Muscle layer of colon (tissue), 2 donors: Measurements from ENCODE around the gene HEPHL1.
"Not testable (repeated sequence)": the region's sequence is repeated elsewhere in the genome, so short reads cannot be mapped to it uniquely, and the experiment has no call there.

Experiments
- H3K27ac ChIP-seq: one replicate; pipeline ENCODE4 v1.7.0; 2013; ENCODE audit warnings: low read depth, mild to moderate bottlenecking, low read length, moderate library complexity
- H3K27me3 ChIP-seq, 2 donors: one replicate each; pipeline ENCODE4 v1.7.0; 2013; ENCODE audit warnings: low read length in 2 of 2, mild to moderate bottlenecking in 2 of 2; ENCODE audit not compliant: insufficient read depth in 2 of 2, control insufficient read depth in 1 of 2
- H3K36me3 ChIP-seq: one replicate; pipeline ENCODE4 v1.7.0; 2013; ENCODE audit warnings: mild to moderate bottlenecking, low read length; ENCODE audit not compliant: insufficient read depth
- H3K4me1 ChIP-seq: one replicate; pipeline ENCODE4 v1.7.0; 2013; ENCODE audit warnings: mild to moderate bottlenecking, low read length; ENCODE audit not compliant: insufficient read depth
- H3K4me3 ChIP-seq, 2 donors: one replicate each; pipeline ENCODE4 v1.7.0; 2013; ENCODE audit warnings: low read length in 2 of 2, low read depth in 1 of 2, mild to moderate bottlenecking in 1 of 2, moderate library complexity in 1 of 2
- H3K9ac ChIP-seq: one replicate; pipeline ENCODE4 v1.7.0; 2013; ENCODE audit warnings: low read length
- H3K9me3 ChIP-seq: one replicate; pipeline ENCODE4 v1.7.0; 2013; ENCODE audit warnings: mild to moderate bottlenecking, low read length
- donor health status: abdominal sarcoma.
- donor health status: Adenocarcinoma of cecum.

Gene HEPHL1

DNA sequence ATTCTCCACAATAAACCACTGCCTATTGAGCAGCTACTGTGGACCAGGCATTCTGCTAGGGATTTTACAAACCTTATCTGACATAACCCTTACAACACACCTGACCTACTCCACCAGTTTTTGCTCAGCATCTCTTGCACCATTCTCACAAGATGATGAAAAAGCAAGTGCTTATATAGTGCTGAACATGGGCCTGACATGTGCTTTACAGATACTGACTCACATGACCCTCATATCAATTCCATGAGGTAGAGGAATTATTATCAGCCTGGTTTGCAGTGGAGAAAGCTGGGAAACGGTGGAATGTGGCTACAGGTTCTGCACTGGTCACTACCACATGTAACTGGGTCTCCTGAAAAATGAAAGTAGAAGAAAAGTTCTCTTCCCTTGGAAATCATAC is 69.9 kb downstream of the HEPHL1 start:
- H3K27ac ChIP-seq: no peak overlapping the region
- no peaks in the 10 kb centered on the region for H3K4me1 ChIP-seq
- no peak overlapping the region for H3K9ac ChIP-seq
- H3K9me3 ChIP-seq: no peaks in the 10 kb centered on the region
- no peaks in the 10 kb centered on the region for H3K36me3 ChIP-seq
- H3K27me3 ChIP-seq: no peaks in the 10 kb centered on the region
- no peak overlapping the region for H3K4me3 ChIP-seq

DNA sequence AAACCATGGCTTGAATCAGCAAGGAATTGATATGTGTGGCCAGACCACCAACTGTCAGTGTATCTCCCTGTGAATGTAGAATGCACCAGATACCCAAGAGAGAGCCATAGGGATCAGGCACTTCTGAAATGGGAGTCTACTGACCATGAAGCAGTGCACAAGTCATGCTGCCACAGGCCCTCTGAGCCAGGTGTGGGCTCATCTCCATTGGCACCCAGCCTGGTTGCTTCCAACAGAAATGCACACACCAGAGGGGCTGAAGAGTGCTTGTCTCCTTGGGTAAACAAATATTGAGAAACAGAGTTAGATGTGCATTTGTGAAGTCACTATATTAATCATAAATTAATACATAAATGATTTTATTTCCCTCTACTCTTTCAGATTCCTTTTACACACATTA is 79.1 kb downstream of the HEPHL1 start:
- no peak overlapping the region for H3K9ac ChIP-seq
- H3K36me3 ChIP-seq: no peaks in the 10 kb centered on the region
- no peak overlapping the region for H3K4me3 ChIP-seq
- H3K27me3 ChIP-seq: no peaks in the 10 kb centered on the region
- no peaks in the 10 kb centered on the region for H3K9me3 ChIP-seq
- no peaks in the 10 kb centered on the region for H3K4me1 ChIP-seq
- no peak overlapping the region for H3K27ac ChIP-seq

DNA sequence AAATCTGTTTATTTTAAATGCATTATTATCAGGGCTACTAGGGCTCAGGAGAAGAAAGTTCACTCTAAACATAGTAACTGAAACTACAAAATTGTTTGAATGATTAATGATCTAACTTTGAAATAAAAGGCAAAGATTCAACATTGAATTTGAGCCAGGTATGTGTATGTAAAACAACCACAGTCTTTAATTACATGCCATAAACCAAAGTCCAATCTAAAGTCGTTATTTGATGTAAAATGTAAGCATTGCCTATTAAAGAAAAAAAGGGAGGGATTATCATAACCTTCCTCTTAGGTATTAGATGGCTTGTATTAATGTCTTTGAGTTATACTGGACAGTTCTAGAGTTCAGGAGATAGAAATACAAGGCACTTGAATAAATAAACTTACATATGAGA is 82.3 kb downstream of the HEPHL1 start:
- Histone ChIP-seq H3K4me1 (no peaks in the 10 kb centered on the region), H3K9ac (no peak overlapping the region), H3K27me3 (no peaks in the 10 kb centered on the region)

DNA sequence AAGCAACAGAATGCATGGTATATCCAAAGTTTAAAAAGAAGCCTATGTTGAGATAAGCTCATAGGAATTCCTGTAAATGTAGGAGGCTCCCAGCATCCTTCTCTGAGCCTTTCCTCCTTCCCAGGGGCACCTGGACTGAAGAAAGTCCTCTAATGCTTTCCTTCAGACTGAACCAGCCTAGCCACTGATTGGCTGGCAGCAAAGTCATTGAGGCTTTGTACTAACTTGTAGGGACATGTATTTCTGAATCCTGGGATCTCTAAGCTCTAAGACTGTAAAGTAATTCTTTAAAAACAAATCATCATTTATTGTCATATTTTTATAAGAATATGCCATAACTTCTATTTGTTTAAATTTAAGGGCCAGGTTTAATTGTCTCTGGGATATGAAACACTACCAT is 83.6 kb downstream of the HEPHL1 start:
- no peaks in the 10 kb centered on the region for H3K9me3 ChIP-seq
- H3K27ac ChIP-seq: no peak overlapping the region
- no peaks in the 10 kb centered on the region for H3K36me3 ChIP-seq
- H3K4me1 ChIP-seq: no peaks in the 10 kb centered on the region
- no peak overlapping the region for H3K4me3 ChIP-seq
- no peaks in the 10 kb centered on the region for H3K27me3 ChIP-seq
- H3K9ac ChIP-seq: no peak overlapping the region

More for the DNA sequence above, 82.3 kb downstream of the HEPHL1 start:
- no peak overlapping the region for H3K27ac ChIP-seq
- no peaks in the 10 kb centered on the region for H3K36me3 ChIP-seq
- no peaks in the 10 kb centered on the region for H3K9me3 ChIP-seq
- no peak overlapping the region for H3K4me3 ChIP-seq

DNA sequence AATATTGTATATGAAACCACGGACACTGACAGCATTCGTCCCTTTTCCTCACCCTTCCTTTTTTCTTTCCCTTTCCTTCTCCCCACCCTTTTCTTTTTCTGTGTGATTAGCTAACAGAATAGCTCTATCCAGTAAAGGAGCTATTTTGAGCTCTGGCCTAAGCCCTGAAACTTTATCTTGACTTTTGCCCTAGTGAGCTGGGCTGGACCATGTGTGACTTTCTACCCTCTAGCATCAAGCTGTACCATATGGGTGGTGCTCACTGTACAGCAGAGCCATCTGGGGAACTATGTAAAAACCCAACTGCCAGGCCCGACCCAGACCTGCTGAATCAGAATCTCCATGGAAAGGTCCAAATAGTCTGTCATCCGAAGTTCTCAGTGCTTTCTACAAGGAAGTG is 85.6 kb downstream of the HEPHL1 start:
- H3K9me3 ChIP-seq: no peaks in the 10 kb centered on the region
- H3K4me1 ChIP-seq: peaks cover 6% of the 10 kb centered on the region
- no peak overlapping the region for H3K4me3 ChIP-seq
- H3K27ac ChIP-seq: no peak overlapping the region
- H3K27me3 ChIP-seq: no peaks in the 10 kb centered on the region
- H3K9ac ChIP-seq: no peak overlapping the region
- H3K36me3 ChIP-seq: no peaks in the 10 kb centered on the region

DNA sequence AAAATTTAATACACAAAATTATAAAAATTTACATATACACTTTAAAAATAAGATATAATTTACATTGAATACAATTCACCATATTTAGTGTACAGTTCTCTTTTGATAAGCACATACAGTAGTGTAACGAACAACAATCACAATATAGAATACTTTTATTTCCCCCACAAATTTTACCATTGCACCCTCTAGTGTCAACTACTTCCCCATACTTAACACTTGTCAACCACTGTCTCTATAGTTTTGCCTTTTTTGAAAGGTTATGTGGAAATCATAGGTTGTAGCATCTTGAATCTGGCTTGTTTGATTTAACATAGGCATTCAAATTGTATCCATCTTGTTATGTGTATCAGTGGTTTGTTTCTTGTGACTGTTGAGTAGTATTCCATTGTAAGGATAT is 86.2 kb downstream of the HEPHL1 start:
- Histone ChIP-seq H3K36me3 (no peaks in the 10 kb centered on the region), H3K27ac (no peak overlapping the region), H3K4me3 (no peak overlapping the region), H3K4me1 (peaks cover 12% of the 10 kb centered on the region), H3K9me3 (no peaks in the 10 kb centered on the region), H3K9ac (no peak overlapping the region), H3K27me3 (no peaks in the 10 kb centered on the region)

DNA sequence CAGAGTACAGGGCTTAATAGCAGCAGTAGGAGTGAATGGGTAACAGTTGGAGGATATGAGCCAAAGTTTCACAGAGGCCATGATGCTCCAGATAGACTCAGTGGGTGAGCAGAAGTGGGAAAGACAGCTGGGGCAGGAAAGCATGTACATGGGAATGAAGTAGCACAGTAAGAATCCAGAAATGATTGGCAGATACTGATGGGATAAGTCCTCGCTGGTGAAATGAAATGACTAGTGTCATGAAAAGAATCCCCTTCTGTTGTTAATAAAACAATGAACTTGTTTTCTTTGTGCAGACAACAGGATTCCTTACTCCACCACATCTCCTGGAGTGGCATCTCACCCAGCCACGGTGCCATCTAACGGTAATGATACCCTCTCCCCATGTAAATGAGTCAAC is 90.1 kb downstream of the HEPHL1 start:
- H3K4me1 ChIP-seq: peaks cover 25% of the 10 kb centered on the region
- H3K36me3 ChIP-seq: no peaks in the 10 kb centered on the region
- no peaks in the 10 kb centered on the region for H3K27me3 ChIP-seq
- no peak overlapping the region for H3K27ac ChIP-seq
- no peaks in the 10 kb centered on the region for H3K9me3 ChIP-seq
- no peak overlapping the region for H3K4me3 ChIP-seq
- no peak overlapping the region for H3K9ac ChIP-seq

DNA sequence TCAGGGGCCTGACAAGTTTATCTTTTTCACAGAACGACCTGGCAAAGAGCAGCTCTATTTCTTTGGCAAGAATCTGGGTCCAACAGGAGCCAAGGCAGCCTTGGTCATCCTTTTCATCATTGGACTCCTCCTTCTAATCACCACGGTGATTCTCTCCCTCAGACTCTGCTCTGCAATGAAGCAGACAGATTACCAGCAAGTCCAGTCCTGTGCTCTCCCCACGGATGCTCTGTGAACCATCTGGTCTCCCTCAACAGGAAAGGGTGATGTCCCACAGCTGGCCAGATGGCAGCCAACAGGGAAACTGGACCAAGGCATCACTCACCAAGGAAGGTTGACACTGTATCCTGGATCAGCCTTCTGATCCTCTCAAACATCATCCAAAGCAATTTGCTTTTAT is 90.5 kb downstream of the HEPHL1 start:
- Histone ChIP-seq H3K4me1 (peaks cover 29% of the 10 kb centered on the region), H3K36me3 (no peaks in the 10 kb centered on the region), H3K4me3 (no peak overlapping the region), H3K9ac (no peak overlapping the region), H3K27me3 (no peaks in the 10 kb centered on the region), H3K9me3 (no peaks in the 10 kb centered on the region), H3K27ac (no peak overlapping the region)

DNA sequence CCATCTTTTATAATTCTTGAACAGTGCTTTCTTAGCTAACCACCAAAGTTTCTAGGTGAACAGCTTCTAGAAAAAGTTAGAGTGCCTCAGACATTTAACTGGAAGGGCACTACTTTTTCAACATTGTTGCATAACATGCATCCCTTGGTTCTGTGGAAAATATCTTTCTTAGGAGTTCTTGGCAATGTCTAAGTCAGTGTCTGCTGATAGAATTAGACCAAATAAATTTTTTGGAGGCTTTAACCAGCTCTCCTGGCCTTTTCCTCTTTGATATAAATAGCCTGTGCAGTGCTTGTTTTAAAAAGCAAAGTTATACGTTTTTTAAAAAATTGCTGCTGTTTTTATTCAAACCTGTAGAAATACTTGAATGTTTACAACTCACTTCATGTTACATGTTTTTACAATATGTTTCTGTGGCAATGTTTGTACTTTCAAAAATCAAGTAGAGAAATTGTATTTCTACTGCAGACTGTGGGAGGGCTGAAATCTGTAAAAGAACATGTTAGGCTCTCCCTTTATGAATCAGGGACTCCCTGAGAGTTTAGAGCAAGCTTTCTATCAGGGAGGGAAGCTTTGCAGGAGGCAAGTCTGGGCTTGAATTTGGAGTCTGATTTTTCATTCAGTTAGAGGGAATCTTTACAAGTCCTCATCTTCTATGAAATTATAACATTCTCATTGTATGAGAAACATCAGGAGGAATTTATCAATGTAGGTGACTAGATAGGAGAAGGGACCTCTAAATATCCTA is 91.2 kb downstream of the HEPHL1 start:
- no peaks in the 10 kb centered on the region for H3K27me3 ChIP-seq
- H3K4me3 ChIP-seq: no peak overlapping the region
- no peak overlapping the region for H3K27ac ChIP-seq
- no peaks in the 10 kb centered on the region for H3K9me3 ChIP-seq
- H3K4me1 ChIP-seq: peaks cover 30% of the 10 kb centered on the region
- no peak overlapping the region for H3K9ac ChIP-seq
- no peaks in the 10 kb centered on the region for H3K36me3 ChIP-seq

DNA sequence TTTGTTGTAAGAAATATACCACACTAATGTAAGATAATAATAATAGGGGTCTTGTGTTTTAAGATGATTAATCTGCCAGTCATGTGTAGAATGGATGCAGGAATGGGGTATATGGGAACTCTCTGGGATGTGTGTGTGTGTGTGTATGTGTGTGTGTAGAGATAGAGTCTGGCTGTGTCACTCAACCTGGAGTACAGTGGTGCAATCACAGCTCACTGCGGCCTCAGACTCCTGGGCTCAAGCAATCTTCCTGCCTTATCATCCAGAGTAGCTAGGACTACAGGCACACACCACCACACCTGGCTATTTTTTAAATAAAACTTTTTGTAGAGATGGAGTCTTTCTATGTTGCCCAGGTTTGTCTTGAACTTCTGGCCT is 96.0 kb downstream of the HEPHL1 start:
- no peaks in the 10 kb centered on the region for H3K27me3 ChIP-seq
- no peak overlapping the region for H3K9ac ChIP-seq
- H3K36me3 ChIP-seq: no peaks in the 10 kb centered on the region
- no peak overlapping the region for H3K27ac ChIP-seq
- peaks cover 20% of the 10 kb centered on the region for H3K4me1 ChIP-seq
- H3K9me3 ChIP-seq: no peaks in the 10 kb centered on the region
- no peak overlapping the region for H3K4me3 ChIP-seq

DNA sequence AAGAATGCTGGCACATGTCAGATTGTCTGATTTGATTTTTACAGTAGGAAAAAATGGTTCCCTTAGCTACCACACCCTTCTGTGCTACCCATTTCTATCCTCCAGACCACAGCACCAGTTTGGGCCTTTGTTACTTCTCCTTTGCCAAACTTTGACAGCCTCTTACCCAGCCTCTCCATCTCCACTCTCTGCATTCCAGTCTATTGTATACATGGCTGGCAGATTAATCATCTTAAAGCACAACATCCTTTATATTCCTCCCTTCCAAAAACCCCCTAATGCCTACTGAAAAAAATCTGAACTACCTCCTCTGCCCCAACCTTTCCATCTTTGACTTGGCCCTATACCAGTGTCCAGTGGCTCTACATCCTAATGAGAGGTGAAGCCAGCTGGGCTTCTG is 96.7 kb downstream of the HEPHL1 start:
- Histone ChIP-seq H3K4me3 (no peak overlapping the region), H3K4me1 (peaks cover 13% of the 10 kb centered on the region), H3K36me3 (no peaks in the 10 kb centered on the region), H3K27ac (no peak overlapping the region), H3K9me3 (no peaks in the 10 kb centered on the region), H3K9ac (no peak overlapping the region), H3K27me3 (no peaks in the 10 kb centered on the region)

DNA sequence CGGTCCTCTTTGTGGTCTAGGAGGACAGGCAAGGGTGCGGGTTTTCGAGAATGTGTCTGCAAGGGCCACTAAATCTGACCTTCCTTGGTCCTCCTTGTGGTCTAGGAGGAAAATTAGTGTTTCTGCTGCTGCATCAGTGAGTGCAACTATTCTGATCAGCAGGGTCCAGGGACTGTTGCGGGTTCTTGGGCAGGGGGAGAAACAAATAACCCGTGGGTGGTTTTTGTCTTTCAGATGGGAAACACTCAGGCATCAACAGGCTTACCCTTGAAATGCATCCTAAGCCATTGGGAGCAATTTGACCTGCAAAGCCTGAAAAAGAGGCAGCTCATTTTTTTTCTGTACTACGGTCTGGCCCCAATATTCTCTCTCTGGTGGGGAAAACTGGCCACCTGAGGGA is 98.5 kb downstream of the HEPHL1 start:
- not testable (repeated sequence) for H3K4me3 ChIP-seq, H3K9ac ChIP-seq, H3K27me3 ChIP-seq, H3K4me1 ChIP-seq, H3K36me3 ChIP-seq, H3K27ac ChIP-seq, H3K9me3 ChIP-seq
